Activated CD4-positive, alpha-beta T cell treated with anti-CD3 and anti-CD28 coated beads, Interleukin-10, Interleukin-2, amounts not matched to agents 100 ng/mL and 50 ng/mL, durations not matched to agents 16 hours and 8 hours (primary cell): ENCODE measurements around the gene SPP1.
"Not testable (repeated sequence)": the region's sequence is repeated elsewhere in the genome, so short reads cannot be mapped to it uniquely, and the experiment has no call there.

ENCODE experiments used
- DNase-seq: peaks from one replicate; pipeline ENCODE4 v3.0.0-alpha.2; 2020

The SPP1 gene

DNA sequence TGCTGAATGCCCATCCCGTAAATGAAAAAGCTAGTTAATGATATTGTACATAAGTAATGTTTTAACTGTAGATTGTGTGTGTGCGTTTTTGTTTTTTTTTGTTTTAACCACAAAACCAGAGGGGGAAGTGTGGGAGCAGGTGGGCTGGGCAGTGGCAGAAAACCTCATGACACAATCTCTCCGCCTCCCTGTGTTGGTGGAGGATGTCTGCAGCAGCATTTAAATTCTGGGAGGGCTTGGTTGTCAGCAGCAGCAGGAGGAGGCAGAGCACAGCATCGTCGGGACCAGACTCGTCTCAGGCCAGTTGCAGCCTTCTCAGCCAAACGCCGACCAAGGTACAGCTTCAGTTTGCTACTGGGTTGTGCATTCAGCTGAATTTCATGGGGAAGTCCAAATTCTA, at the start of gene SPP1:
SPP1 (plus strand) TSS at position 249 of the 400 bp plus-strand sequence. CDS start 1,182 bp downstream, outside the sequence.
- peak; percentile 23 for DNase-seq

DNA sequence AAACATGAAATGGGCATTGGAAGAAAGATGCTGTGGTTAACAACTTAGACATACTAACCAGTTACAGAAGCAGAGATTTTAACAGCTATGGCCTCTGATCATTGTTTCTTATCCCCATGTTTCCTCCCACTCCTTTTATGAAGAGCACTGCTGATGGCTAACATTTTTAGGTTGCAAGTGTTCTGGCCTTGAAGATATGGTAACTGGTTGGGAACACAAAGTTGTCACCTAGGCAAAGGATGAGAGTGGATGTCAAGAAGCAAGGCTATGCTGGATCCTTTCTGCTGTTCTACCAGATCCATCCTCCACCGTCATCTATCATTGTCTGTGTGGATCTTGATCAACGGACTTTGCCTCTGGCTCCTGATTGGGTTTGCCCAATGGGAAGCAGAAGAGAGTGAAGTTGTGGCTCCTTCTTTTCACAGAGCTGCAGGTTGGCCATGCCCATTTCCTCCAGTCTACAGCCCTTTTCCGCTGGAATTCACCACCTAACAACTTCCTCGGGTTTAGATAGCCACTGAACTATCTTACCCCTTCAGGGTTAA, 48.9 kb upstream of the SPP1 start:
- no peak for DNase-seq

DNA sequence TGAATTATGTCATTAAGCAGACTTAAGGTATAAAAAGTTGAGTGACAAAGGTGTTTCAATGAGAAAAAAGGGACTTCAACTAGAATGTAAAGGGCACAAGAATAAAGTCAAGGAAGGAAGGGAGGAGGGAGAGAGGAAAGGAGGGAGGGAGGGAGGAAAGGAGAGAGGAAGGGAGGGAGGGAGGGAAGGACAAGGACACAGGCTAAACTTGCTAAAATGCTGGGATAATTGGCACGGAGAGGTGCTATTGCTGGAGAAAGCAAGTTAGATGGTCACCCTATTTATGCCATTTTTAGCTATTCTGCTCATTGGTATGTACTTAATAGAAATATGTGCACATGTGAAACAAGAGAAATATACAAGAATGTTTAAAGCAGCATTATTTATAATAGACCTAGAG, 44.9 kb upstream of the SPP1 start:
- no peak for DNase-seq

DNA sequence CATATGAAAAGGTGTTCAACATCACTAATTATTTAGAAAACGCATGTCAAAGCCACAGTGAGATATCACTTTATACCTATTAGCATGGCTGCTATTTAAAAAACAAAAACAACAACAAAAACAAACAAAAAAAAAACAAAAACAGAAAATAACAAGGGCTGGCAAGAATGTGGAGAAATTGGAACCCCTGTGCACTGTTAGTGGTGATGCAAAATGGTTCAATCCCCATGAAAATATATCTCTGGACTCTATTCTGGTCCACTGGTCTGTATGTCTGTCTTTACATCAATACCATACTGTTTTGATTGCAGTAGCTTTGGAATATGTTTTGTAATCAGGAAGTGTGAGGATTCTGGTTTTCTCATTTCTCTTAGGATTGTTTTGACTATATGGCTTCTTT, 43.6 kb upstream of the SPP1 start:
- DNase-seq, result no peak

DNA sequence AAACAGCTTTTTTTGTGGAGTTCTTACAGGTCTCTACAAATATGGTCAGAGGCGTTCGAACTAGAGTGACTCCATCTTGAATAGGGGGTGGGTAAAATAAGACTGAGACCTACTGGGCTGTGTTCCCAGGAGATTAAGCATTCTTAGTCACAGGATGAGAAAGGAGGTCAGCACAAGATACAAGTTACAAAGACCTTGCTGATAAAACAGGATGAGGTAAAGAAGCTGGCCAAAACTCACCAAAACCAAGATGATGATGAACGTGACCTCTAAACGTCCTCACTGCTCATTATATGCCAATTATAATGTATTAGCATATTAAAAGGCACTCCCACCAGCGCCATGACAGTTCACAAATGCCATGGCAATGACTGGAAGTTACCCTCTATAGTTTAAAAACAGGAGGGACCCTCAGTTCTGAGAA, 42.8 kb upstream of the SPP1 start:
- no peak for DNase-seq

DNA sequence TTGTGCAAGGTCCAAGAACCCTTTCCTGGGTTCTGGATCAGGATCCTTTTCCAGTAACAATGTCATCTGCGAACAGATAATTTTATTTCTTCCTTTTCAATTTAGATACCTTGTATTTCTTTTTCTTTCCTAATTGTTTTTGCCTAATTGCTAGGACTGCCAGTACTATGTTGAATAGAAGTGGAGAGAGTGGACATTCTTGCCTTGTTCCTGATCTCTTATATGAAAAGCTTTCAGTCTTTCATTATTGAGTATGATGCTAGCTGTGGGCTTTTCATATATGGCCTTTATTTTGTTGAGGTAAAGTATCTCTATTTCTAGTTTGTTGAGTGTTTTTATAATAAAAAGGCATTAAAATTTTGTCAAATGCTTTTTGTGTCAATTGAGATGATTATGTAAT, 42.2 kb upstream of the SPP1 start:
- no peak for DNase-seq

DNA sequence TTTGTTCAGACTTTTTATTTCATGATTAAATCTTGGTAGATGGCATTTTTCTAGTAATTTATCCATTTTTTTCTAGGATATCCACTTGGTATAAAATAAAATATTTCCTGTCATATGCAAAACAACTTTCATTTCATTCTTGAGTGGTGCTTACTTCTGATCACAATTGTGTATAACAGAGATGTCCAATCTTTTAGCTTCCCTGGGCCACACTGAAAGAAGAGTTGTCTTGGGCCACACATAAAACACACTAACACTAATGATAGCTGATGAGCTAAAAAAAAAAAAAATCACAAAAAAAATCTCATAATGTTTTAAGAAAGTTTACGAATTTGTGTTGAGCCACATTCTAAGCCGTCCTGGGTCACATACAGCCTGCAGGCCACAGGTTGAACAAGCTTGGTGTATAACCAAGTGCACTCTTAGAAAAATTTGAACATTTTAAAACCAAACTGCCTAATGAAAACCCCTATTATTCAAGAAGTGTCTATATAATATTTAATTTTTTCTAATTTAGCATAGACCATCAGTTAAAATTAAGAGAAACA, 41.3 kb upstream of the SPP1 start:
- no peak for DNase-seq

DNA sequence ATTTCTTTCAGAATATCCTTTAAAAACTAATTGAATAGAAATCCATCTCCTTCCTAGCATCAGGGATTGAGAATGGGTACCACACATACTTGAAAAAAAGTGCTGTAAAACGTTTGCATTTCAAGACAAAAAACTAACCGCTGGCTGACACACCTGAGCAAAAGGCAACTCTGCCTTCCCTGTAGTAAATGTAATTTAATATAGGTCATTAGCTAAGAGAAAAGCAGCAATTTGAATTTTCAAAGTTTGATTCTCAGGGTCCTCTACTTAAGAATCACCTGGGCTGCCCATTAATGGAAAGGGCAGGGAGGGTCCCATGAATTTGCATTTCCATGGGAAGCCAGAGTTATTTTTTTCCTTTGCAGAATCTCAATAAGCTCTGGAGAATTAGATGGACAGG, 40.5 kb upstream of the SPP1 start:
- no peak for DNase-seq

DNA sequence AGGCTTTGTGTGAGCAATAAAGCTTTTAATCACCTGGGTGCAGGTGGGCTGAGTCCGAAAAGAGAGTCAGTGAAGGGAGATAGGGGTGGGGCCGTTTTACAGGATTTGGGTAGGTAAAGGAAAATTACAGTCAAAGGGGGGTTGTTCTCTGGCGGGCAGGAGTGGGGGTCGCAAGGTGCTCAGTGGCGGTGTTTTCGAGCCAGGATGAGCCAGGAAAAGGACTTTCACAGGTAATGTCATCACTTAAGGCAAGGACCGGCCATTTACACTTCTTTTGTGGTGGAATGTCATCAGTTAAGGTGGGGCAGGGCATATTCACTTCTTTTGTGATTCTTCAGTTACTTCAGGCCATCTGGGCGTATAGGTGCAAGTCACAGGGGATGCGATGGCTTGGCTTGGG, 39.6 kb upstream of the SPP1 start:
- DNase-seq, result not testable (repeated sequence)

DNA sequence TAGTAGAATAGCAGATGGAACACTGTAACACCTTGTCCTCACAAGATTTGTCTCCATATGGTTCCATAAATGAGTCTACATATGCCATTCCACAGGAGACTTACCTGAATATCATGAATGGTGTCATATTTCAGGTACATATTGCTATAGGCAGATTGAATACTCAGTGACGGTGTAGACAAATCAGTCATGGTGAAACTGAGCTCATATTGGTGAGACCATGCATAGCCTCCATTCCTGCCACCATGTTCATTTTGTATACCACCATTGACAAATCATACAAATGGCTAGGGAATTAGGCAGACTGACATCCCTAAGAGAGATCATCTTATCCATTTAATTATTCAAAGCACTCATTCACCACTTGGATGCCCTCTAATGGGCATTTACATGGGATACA, 38.0 kb upstream of the SPP1 start:
- no peak for DNase-seq

DNA sequence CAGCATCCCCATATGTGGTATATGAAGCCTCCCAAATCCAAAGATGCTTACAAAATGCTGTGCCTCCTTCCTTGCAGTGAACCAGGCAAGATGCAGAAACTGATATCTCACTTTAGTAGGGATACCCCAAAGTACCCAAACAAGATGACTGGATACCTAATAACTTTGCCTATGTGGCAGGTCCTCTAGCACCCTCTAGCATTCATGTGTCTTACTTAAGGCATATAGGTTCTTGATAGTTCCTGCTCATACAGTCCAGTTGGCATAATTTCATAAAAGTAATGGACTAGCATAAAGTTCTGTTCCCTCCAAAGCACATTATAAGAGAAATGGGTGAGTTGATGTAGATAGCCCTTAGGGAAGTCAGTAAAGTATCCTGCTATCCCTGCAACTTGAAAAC, 36.8 kb upstream of the SPP1 start:
- no peak for DNase-seq

DNA sequence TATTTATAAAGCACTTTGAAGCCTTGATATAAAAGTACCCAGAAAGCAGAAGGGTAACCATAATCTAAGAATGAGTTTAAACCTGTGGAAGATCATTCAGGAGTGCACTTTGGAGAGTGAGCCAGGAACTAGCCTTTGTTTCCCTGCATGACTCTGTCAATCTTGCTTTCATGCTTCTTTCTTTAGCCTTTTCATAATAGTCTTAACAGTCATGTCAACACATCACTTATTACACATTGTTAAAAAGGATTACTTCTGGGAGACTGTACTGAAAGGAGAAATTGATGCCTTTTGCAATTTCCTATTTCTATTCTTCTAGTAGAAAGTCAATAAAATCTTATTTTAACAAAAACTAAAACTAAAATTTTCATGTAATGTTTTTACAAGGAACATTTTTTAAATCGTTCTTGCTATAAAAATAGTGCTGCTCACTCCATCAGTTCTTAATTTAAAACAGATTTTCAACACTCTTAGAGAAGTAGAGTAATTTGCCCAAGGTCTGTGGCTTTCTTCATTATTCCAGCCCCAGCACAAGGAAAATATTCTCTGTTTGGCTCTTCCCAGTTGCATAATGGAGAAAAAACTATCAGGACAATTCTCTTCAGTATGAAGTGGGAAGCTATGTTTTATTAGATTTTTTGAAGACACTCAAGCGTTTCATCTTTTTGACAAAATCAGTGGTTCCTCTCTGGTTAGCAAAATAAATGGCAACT, 35.4 kb upstream of the SPP1 start:
- DNase-seq, result no peak

DNA sequence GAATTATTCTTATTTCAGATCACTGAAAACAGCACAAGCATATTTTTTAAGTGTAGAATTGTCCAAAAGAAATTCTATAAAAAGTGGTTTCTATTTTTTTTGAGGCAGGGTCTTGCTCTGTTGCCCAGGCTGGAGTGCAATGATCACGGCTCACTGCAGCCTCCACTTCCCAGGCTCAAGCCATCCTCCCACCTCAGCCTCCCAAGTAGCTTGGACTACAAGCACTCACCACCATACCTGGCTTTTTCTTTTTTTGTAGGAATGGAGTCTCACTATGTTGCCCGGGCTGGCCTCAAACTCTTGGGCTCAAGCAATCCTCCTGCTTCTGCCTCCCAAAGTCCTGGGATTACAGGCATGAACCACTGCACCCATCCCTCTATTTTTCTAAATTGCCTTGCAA, 34.7 kb upstream of the SPP1 start:
- DNase-seq, result not testable (repeated sequence)

DNA sequence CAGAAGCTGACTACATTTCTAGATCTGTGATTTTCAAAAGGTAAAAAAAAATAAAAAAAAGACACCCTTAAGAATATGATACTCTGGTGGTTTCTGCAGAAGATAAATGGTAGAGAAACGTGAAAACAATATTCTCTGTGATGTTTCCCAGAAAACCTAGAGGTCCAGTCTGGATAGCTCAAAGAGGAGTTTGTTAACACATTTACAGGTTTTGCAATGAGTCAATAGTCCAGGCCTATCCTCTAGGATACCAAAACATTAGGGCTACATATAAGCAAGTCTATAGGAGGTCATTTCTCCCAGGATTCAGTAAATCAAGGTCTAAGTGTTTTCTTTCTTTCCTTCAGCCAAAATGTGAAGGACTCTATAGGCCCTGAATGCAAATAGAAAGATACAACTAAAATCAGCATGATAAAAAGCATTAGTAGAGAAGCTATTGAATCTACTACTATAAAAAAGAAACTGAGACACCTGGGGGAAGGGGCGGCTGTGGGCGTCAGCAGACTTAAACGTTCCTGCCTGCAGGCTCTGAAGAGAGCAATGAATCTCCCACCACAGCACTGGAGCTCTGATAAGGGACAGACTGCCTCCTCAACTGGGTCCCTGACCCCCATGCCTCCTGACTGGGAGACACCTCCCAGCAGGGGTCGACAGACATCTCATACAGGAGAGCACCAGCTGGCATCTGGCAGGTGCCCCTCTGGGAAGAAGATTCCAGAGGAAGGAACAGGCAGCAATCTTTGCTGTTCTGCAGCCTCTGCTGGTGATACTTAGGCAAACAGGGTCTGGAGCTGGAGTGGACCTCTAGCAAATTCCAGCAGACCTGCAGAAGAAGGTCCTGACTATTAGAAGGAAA, 33.7 kb upstream of the SPP1 start:
- no peak for DNase-seq

DNA sequence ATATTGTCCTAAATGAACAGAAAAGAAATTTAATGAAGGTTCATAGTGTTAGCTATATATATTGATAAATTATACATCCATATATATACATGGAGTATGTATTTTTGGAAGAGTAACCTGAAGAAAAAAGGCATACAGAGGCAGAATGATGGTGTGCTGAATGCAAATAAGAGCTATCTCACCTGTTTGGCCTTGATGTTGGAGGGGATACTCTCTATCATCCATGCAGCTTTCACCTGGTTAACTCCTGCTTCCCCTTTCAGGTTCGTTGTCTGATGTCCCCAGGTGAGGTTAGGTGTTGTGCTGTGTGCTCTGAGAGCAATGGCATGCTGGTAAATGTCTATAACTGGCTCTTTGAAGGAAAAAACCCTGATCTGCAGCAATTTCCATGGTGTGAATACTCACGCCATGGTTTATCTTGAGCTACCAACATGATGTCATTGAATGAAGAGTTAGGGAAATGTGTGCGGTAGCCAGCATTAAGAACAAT, 31.8 kb upstream of the SPP1 start:
- DNase-seq, result no peak

DNA sequence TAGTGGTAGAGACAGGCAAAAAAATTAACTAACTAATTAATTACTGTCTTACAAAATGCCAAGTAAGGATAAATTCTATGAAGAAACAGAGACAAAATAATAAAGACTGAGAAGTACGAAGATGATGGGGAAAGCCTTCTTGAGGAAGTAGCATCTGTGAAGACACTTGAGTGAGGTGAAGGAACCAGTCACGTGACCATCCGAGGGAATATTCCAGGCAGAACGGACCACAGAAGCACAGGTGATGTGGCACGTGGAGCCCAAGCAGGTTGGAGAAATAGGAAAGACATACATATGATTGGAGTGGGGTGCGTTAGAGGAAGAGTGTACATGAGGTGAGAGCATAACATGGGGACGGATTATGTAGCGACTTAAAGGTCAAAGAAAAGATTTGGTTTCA, 30.5 kb upstream of the SPP1 start:
- no peak for DNase-seq

DNA sequence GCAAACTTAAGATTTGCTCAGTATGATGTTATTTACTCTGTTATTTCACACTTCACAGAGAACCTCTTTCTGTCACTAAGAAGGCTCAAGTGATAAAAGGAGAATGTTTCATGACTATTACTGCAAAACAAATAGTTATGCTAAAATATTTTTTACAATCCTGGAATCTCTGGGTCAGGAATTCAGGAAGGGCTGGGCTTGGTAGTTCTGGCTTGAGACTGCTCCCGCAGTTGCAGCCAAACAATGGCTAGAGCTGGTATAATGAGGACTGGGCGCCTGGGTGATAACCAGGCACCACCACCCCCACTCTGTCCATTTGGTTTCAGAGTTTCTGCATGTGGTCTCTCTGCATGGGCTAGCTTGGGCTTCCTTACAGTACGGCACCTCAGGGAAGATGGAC, 28.7 kb upstream of the SPP1 start:
- DNase-seq, result no peak

DNA sequence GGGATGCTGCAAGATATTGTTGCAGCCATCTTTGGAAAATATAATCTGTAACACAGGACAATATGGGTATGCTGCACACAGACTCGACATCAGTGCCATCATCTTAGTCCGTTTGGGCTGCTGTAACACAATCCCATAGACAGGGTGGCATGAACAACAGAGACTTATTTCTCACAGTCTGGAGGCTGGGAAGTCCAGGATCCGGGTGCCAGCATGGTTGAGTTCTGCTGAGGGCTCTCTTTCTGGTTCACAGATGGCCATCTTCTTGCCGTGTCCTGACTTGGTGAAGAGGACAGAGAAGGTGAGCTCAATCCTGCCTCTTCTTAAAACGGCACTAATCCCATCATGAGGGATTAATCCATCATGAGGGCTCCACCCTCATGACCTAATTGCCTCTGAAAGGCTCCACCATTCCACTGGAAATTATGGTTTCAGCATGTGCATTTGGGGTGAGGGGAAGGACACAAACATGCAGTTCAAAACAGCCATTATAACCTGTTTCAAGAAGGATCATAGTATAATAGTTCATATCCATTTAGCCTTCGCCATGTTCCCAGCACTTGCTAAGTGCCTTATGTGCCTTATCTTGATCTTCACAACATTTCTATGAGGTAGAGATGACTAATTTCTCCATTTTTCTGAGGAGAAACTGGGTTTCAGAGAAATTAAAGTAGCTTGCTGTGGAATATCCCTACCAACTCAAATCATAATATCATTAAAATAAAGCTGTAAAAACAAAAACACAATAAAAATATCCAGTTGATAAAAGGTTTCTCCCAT, 27.9 kb upstream of the SPP1 start:
- DNase-seq, result no peak

DNA sequence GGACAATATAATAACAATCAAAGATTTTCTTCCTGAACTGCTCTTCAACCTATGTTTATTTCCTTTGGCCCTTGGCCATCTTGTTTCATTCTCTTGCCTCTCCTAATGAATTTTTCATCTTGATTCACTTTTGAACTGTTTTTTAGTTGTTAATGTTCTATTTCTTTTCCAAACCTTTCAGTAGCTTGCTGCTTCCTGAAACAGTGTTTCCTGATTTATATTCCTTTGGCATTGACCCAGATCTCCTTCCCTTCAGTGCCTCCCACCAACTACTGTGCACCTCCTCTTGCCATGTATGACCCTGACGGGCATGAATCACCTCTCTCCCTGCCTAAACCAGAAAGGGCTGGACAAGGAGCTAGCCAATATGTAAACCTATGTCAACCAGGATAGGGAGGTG, 25.6 kb upstream of the SPP1 start:
- DNase-seq, result no peak

DNA sequence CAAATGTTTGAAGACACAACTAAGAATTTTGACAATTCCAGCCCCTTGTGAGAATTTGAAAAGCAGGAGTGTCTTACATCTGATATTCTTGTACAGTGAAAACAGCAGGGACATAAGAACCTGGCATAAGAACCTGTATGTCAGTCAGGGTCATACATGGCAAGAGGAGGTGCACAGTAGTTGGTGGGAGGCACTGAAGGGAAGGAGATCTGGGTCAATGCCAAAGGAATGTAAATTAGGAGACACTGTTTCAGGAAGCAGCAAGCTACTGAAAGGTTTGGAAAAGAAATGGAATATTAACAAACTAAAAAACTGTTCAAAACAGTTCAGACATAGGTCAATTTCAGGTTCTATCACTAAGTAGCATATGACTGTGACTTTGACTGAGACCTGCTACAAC, 25.0 kb upstream of the SPP1 start:
- no peak for DNase-seq

DNA sequence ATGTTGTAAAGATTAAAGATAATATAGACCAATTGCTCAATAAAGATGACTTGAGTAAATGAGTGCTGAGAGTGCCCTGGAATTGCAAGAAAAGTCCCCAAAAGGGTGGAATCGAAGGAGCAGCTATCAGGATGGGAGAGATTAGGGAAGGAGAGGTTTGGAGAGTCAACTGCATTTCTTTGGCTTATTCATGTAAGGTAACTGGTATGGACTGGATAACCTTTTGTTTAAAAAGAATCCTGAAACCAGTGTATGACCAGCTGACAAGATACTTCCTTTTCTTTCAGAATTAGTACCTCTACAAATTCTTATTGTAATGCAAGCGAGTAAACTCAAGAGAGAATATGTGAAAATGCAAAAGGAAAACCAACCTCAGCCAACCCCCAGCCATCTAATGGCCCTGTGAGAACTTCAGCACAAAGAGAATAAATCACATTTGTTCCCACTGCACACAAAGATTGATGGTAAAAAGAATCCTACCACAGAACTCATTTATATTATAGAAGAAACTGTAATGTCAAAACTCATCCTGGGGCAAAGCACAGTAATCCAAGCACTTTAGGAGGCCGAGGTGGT, 24.5 kb upstream of the SPP1 start:
- no peak for DNase-seq

DNA sequence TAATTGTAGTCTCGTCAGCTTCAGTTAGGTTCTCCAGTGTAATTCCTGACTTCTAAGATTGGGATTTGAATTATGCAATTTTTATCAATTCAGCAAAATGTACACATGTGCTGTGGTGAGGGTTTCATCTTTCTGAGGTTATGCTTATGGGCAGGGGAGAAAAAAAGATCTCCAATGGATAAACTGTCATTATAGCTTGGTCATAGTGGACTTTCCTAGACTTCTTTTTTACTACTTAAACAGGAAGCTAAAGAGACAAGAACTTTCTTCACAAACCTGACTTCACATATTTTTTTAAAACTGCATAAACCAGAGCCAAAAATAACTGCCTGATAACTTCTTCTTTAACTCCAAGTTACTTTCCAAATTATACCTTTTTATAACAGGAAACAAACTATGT, 21.7 kb upstream of the SPP1 start:
- no peak for DNase-seq

DNA sequence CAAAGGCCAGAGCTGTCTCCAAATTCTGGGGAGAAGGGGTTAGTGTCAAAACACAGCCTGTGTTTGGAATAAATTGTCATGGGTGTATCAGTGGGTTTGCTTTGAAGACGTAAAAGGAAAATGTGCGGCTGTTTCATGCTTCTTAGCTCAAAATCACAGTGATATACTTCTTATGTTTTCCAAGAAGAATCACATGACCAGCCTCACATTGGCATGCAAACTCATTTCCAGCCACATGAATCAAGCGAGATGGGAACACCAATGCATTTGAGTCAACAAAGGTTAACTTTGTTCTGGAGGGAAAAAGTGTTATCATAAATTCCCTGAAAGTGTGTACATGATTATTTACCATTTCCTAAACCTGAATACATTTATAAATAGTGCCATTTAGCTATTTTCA, 19.0 kb upstream of the SPP1 start:
- no peak for DNase-seq
